Karpas-422 (cell line): ENCODE measurements around the gene TMEM145. TPM values are rescaled to one million over a fixed set of nuclear protein-coding genes. Genes with fewer than 3 reads are reported as not detected.

ENCODE experiments used
- DNase-seq: peaks from one replicate; pipeline ENCODE4 v3.0.0-alpha.2; 2015
- H2AFZ ChIP-seq: fragments of 200-600 bp; sonication (generic); 2 replicates; pipeline ENCODE4 v1.6.1; 2014; ENCODE audit warnings: antibody characterized with exemption, low read length, mixed read lengths
- H3K27ac ChIP-seq: fragments of 200-600 bp; sonication (generic); 2 replicates; pipeline ENCODE4 v1.5.1; 2014; ENCODE audit warnings: mild to moderate bottlenecking, low read length, moderate library complexity
- H3K27me3 ChIP-seq: fragments of 200-600 bp; sonication (generic); 2 replicates; pipeline ENCODE4 v1.6.1; 2014; ENCODE audit warnings: low read length, mixed read lengths
- H3K36me3 ChIP-seq: fragments of 200-600 bp; sonication (generic); 2 replicates; pipeline ENCODE4 v1.6.1; 2014; ENCODE audit warnings: low read length, mixed read lengths; ENCODE audit not compliant: insufficient read depth
- H3K4me1 ChIP-seq: fragments of 200-600 bp; sonication (generic); 2 replicates; pipeline ENCODE4 v1.6.1; 2014; ENCODE audit warnings: mild to moderate bottlenecking, low read length, mixed read lengths
- H3K4me2 ChIP-seq: fragments of 200-600 bp; sonication (generic); 2 replicates; pipeline ENCODE4 v1.6.1; 2014; ENCODE audit warnings: low read length, low read depth, mild to moderate bottlenecking; ENCODE audit not compliant: poor library complexity, severe bottlenecking
- H3K4me3 ChIP-seq: fragments of 200-600 bp; sonication (generic); 2 replicates; pipeline ENCODE4 v1.5.1; 2014; ENCODE audit warnings: mild to moderate bottlenecking, antibody characterized with exemption, low read length, mixed read lengths
- H3K79me2 ChIP-seq: fragments of 200-600 bp; sonication (generic); 2 replicates; pipeline ENCODE4 v1.6.1; 2014; ENCODE audit warnings: mild to moderate bottlenecking, low read length, mixed read lengths
- H3K9ac ChIP-seq: fragments of 200-600 bp; sonication (generic); 2 replicates; pipeline ENCODE4 v1.6.0; 2014; ENCODE audit warnings: low read length
- H3K9me2 ChIP-seq: fragments of 200-600 bp; sonication (generic), shearing (Covaris generic); replicated peaks from 2 replicates; pipeline ENCODE4 v1.6.0; 2014; ENCODE audit warnings: mild to moderate bottlenecking, low read length, moderate library complexity; ENCODE audit not compliant: insufficient read depth
- H3K9me3 ChIP-seq: fragments of 300-700, 200-600 bp; sonication (generic); 2 replicates; pipeline ENCODE4 v1.6.1; 2014; ENCODE audit warnings: low read length, mixed read lengths
- H4K20me1 ChIP-seq: fragments of 200-600 bp; sonication (generic); 2 replicates; pipeline ENCODE4 v1.6.1; 2014; ENCODE audit warnings: mild to moderate bottlenecking, antibody characterized with exemption, low read length, low read depth; ENCODE audit not compliant: insufficient read depth
- total RNA-seq: library from RNA; depleted of rRNA; stranded (reverse); fragments of >200 nt; shearing (Covaris generic); gene quantifications from 2 replicates; pipeline ENCODE4 v1.2.3, GENCODE V29; 2014; ENCODE audit warnings: low replicate concordance

Gene TMEM145
- total RNA-seq, 1 experiment from 2014 or later, result 18.7 TPM

GRCh38 chr19:42322305-42322704 is 9.2 kb downstream of the TMEM145 start:
- Histone ChIP-seq H3K27me3 (no peaks in the 10 kb centered on the region), H2AFZ (no peak overlapping the region), H3K9ac (no peak overlapping the region), H3K36me3 (no peaks in the 10 kb centered on the region), H3K9me3 (no peaks in the 10 kb centered on the region), H3K4me2 (no peak overlapping the region), H3K9me2 (no peaks in the 10 kb centered on the region), H3K4me1 (peaks cover 26% of the 10 kb centered on the region), H4K20me1 (no peaks in the 10 kb centered on the region), H3K4me3 (no peak overlapping the region), H3K27ac (no peak overlapping the region), H3K79me2 (peaks cover 18% of the 10 kb centered on the region)
- peak; percentile 38 for DNase-seq

GRCh38 chr19:42323473-42323851 is 10.4 kb downstream of the TMEM145 start:
- Histone ChIP-seq H3K9me3 (no peaks in the 10 kb centered on the region), H3K79me2 (peaks cover 29% of the 10 kb centered on the region), H3K4me1 (peaks cover 33% of the 10 kb centered on the region), H3K36me3 (no peaks in the 10 kb centered on the region), H3K27me3 (no peaks in the 10 kb centered on the region), H4K20me1 (no peaks in the 10 kb centered on the region), H3K27ac (no peak overlapping the region), H3K9me2 (no peaks in the 10 kb centered on the region), H3K9ac (no peak overlapping the region), H3K4me3 (no peak overlapping the region), H2AFZ (no peak overlapping the region), H3K4me2 (no peak overlapping the region)
- DNase-seq, result no peak

DNA sequence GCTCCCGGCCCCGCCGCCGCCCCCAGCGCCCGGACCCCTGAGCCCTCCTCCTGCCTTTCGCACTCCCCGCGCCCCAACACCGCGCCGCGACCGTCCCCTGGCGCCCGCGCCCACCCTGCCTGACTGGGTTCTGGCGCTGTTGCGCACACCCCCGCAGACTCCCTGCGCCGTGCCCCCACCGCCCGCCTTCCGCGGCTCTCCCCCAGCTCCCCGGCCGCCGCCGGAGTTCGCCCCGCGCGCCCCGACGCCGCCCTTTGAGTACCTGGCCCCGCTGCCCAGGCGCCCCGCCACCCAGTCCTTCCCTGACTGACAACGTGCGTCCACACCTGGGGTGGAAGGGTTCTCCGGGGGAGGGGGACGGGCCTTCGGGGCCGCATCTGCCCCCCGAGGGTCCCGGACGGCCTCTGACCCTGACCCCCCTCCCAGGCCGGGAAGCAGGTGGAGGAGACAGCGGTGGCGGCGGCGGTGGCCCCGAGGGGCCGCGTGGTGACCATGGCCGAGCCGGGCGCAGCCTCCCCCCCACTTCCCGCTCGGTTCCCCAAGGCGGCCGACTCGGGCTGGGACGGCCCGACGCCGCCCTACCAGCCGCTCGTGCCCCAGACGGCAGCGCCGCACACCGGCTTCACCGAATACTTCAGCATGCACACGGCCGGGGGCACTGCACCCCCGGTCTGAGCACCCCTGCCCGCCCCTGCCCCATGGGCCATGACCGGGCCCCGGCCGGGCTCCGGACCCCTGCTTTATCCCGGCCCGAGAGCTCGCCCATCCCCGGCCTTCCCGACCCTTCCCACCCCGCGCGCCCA is 10.9 kb downstream of the TMEM145 start:
- no peaks in the 10 kb centered on the region for H3K9me2 ChIP-seq
- H3K9me3 ChIP-seq, result no peaks in the 10 kb centered on the region
- peak overlapping the region; percentile 81 for H3K4me2 ChIP-seq
- no peaks in the 10 kb centered on the region for H3K27me3 ChIP-seq
- H3K79me2 ChIP-seq, result peaks cover 35% of the 10 kb centered on the region
- no peak overlapping the region for H3K27ac ChIP-seq
- DNase-seq, result peak; percentile 68
- peaks cover 36% of the 10 kb centered on the region for H3K4me1 ChIP-seq
- H3K36me3 ChIP-seq, result no peaks in the 10 kb centered on the region
- H3K4me3 ChIP-seq, result peak overlapping the region; percentile 65; the same call in 1 of the 2 replicates
- H2AFZ ChIP-seq, result peak overlapping the region; percentile 45; the same call in 1 of the 2 replicates
- H4K20me1 ChIP-seq, result no peaks in the 10 kb centered on the region
- H3K9ac ChIP-seq, result peak overlapping the region; percentile 65

DNA sequence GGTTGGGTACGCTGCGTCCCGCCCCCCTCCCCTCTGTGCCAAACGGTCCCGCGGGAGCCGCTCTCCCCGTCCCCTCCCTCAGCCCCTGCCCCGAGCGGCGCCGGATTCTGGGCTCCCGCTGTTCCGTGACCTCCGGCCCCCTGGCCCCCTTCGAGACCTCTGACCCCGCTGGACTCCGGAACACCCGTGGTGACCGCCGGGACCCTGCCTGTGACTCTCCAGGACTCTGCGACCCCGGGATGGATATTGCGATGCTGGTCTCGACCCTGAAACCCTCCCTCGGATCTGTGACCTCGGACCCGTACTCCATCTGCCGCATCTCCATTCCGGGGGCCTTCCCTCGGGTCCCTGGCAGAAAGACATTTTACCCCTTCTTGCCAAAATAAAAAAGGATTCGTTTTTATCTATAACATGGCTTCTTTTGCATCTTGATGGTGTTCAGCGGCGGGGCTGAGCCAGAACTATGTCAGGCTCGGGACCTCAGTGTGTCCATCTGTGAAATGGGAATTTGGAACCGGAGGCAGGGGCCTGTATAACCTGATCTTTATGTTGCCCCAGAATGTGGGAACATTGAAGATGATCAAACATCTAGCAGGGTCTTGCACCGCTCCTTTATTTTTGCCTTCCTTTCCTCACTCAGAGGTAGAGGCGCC is 11.7 kb downstream of the TMEM145 start:
- no peaks in the 10 kb centered on the region for H3K27me3 ChIP-seq
- H2AFZ ChIP-seq, result peak overlapping the region; percentile 83
- H3K79me2 ChIP-seq, result peaks cover 42% of the 10 kb centered on the region
- H3K9me3 ChIP-seq, result no peaks in the 10 kb centered on the region
- H3K9me2 ChIP-seq, result no peaks in the 10 kb centered on the region
- H3K9ac ChIP-seq, result peak overlapping the region; percentile 65
- peaks cover 36% of the 10 kb centered on the region for H3K4me1 ChIP-seq
- H3K4me2 ChIP-seq, result peak overlapping the region; percentile 81
- no peak for DNase-seq
- peak overlapping the region; percentile 67 for H3K27ac ChIP-seq
- H3K4me3 ChIP-seq, result peak overlapping the region; percentile 65
- H4K20me1 ChIP-seq, result no peaks in the 10 kb centered on the region
- no peaks in the 10 kb centered on the region for H3K36me3 ChIP-seq

GRCh38 chr19:42325308-42325895 is 12.3 kb downstream of the TMEM145 start, which contains the start of gene MEGF8:
TSS of gene MEGF8 (plus strand) at chr19:42325635. CDS start at chr19:42326244, 609 bp downstream.
- Histone ChIP-seq H3K9me2 (no peaks in the 10 kb centered on the region), H4K20me1 (no peaks in the 10 kb centered on the region), H3K9me3 (no peaks in the 10 kb centered on the region), H2AFZ (peak within 1 kb of the TSS; percentile 83), H3K4me2 (peak within 1 kb of the TSS; percentile 82), H3K4me3 (peak within 1 kb of the TSS; percentile 88), H3K27ac (peak within 1 kb of the TSS; percentile 67), H3K4me1 (peaks cover 36% of the 10 kb centered on the region), H3K79me2 (peaks cover 47% of the 10 kb centered on the region), H3K36me3 (no peaks in the 10 kb centered on the region), H3K27me3 (no peaks in the 10 kb centered on the region), H3K9ac (peak within 1 kb of the TSS; percentile 93)
- DNase-seq, result peak; percentile 100

GRCh38 chr19:42325896-42326771 is 13.0 kb downstream of the TMEM145 start:
- H3K4me3 ChIP-seq, result peak overlapping the region; percentile 88
- peak overlapping the region; percentile 93 for H3K9ac ChIP-seq
- H3K36me3 ChIP-seq, result no peaks in the 10 kb centered on the region
- H3K27me3 ChIP-seq, result no peaks in the 10 kb centered on the region
- 0 out of 2 replicates have a peak overlapping the region, but pooled peaks have one; percentile 22 for H2AFZ ChIP-seq
- H4K20me1 ChIP-seq, result no peaks in the 10 kb centered on the region
- H3K9me3 ChIP-seq, result no peaks in the 10 kb centered on the region
- H3K4me2 ChIP-seq, result peak overlapping the region; percentile 82
- no peaks in the 10 kb centered on the region for H3K9me2 ChIP-seq
- peaks cover 36% of the 10 kb centered on the region for H3K4me1 ChIP-seq
- peaks cover 54% of the 10 kb centered on the region for H3K79me2 ChIP-seq
- peak; percentile 72 for DNase-seq
- H3K27ac ChIP-seq, result peak overlapping the region; percentile 66

DNA sequence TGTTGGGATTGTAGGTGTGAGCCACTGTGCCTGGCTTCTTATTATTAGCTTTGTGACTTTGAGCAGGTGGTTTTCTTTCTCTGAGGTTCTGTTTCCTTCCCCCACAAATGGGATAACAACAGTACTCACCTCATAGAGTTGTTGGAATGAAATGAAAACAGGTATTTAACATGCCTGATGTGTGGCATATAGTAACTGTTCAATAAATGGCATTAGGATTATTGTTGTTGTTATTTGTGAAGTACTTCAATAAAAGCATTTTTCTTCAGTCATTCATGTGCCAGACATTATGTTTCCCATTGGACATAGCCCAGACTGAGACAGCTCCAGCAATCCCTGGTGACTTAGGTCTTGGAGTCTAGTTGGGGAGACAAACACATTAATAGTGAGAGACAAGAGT is 13.9 kb downstream of the TMEM145 start:
- peak overlapping the region; percentile 93 for H3K9ac ChIP-seq
- no peaks in the 10 kb centered on the region for H3K9me2 ChIP-seq
- H3K4me3 ChIP-seq, result peak overlapping the region; percentile 88
- H4K20me1 ChIP-seq, result no peaks in the 10 kb centered on the region
- no peak overlapping the region for H2AFZ ChIP-seq
- peaks cover 57% of the 10 kb centered on the region for H3K79me2 ChIP-seq
- DNase-seq, result no peak
- H3K36me3 ChIP-seq, result no peaks in the 10 kb centered on the region
- H3K4me2 ChIP-seq, result peak overlapping the region; percentile 82
- H3K27me3 ChIP-seq, result no peaks in the 10 kb centered on the region
- no peak overlapping the region; the same call in 1 of the 2 replicates for H3K27ac ChIP-seq
- H3K9me3 ChIP-seq, result no peaks in the 10 kb centered on the region
- H3K4me1 ChIP-seq, result peaks cover 36% of the 10 kb centered on the region
